ENCODE measurements around the gene SHANK1.
"Not testable (repeated sequence)": the region's sequence is repeated elsewhere in the genome, so short reads cannot be mapped to it uniquely, and the experiment has no call there.

SHANK1 gene

GRCh38 chr19:50753879-50754278 lies 34.3 kb upstream of the SHANK1 start:
- no peak for DNase-seq (ENCODE audit: low read depth, low spot score)
- in situ Hi-C loops (cut with HindIII; ENCODE audit: low sequenced_read_pairs), result no loop called here
- H3K4me3 ChIP-seq (ENCODE audit: low read depth, low read length), result no peak overlapping the region
- no peak for TF ChIP-seq CTCF (IDR thresholded peaks at IDR 0.05; ENCODE audit: low read depth, low read length)

GRCh38 chr19:50750010-50750409 lies 30.4 kb upstream of the SHANK1 start:
- no peak for TF ChIP-seq CTCF (IDR thresholded peaks at IDR 0.05; ENCODE audit: low read depth, low read length)
- in situ Hi-C loops (cut with HindIII; ENCODE audit: low sequenced_read_pairs), result no loop called here
- no peak for DNase-seq (ENCODE audit: low read depth, low spot score)
- no peak overlapping the region for H3K4me3 ChIP-seq (ENCODE audit: low read depth, low read length)

GRCh38 chr19:50749490-50749889 lies 29.9 kb upstream of the SHANK1 start:
- no peak for DNase-seq (ENCODE audit: low read depth, low spot score)
- in situ Hi-C loops (cut with HindIII; ENCODE audit: low sequenced_read_pairs), result no loop called here
- TF ChIP-seq CTCF (IDR thresholded peaks at IDR 0.05; ENCODE audit: low read depth, low read length), result no peak
- no peak overlapping the region for H3K4me3 ChIP-seq (ENCODE audit: low read depth, low read length)

GRCh38 chr19:50747141-50747540 lies 27.5 kb upstream of the SHANK1 start:
- in situ Hi-C loops (cut with HindIII; ENCODE audit: low sequenced_read_pairs); H3K4me3 ChIP-seq (ENCODE audit: low read depth, low read length); DNase-seq (ENCODE audit: low read depth, low spot score): not testable (repeated sequence)

GRCh38 chr19:50745221-50745620 lies 25.6 kb upstream of the SHANK1 start:
- no peak overlapping the region for H3K4me3 ChIP-seq (ENCODE audit: low read depth, low read length)
- no peak for DNase-seq (ENCODE audit: low read depth, low spot score)
- in situ Hi-C loops (cut with HindIII; ENCODE audit: low sequenced_read_pairs), result no loop called here
- no peak for TF ChIP-seq CTCF (IDR thresholded peaks at IDR 0.05; ENCODE audit: low read depth, low read length)

GRCh38 chr19:50743537-50743936 lies 23.9 kb upstream of the SHANK1 start:
- in situ Hi-C loops (cut with HindIII; ENCODE audit: low sequenced_read_pairs), result no loop called here
- no peak for DNase-seq (ENCODE audit: low read depth, low spot score)
- H3K4me3 ChIP-seq (ENCODE audit: low read depth, low read length), result no peak overlapping the region
- no peak for TF ChIP-seq CTCF (IDR thresholded peaks at IDR 0.05; ENCODE audit: low read depth, low read length)

GRCh38 chr19:50741179-50741933 lies 21.8 kb upstream of the SHANK1 start:
- in situ Hi-C loops (cut with HindIII; ENCODE audit: low sequenced_read_pairs), result no loop called here
- H3K4me3 ChIP-seq (ENCODE audit: low read depth, low read length), result no peak overlapping the region
- no peak for DNase-seq (ENCODE audit: low read depth, low spot score)
- no peak for TF ChIP-seq CTCF (IDR thresholded peaks at IDR 0.05; ENCODE audit: low read depth, low read length)
